Measurements from ENCODE around the gene PPP1R16B. TPM values are rescaled to one million over a fixed set of nuclear protein-coding genes. Genes with fewer than 3 reads are reported as not detected.

PPP1R16B gene
- total and polyA plus RNA-seq, 7 experiments from 2014 or later: 11.4 to 75.4 (median 21.5) TPM

DNA sequence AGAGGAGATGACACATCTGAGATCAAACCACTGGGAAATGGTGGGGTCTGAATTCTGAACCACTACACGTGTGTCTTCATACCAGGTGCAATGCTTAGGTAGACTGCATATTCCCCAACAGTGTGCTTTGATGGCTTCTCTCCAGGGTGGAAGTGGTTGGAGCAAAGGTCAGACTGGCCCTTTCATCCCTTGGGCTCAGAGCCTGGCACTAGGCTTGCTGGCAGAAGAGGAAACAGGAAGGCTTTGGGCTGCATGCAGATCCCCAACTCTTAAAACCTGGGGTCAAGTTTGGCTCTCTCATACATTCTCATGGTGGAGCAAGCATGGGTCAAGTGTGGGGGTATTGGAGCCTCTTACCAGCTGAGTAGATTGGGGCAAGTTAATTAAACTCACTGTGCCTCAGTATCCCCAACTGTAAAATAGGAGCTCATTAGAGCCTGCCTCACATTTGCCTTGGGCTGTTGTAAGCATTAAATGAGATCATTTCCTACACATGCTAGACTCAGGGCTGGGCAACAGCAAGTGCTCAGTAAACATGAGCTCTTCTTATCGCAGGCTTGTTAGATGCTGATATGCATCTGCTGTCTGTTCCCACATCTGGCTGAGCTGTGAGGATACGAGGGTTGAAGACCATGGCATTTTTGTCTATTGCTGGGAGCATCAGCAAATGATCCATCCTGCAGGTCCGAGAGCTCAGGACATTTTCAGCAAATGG, 69.1 kb downstream of the PPP1R16B start:
- peaks cover 46 to 70% of the 10 kb centered on the region in 2 donors for H3K4me1 ChIP-seq (ENCODE audit: control insufficient read depth in 2 of 2, insufficient read depth in 2 of 2, low read length in 2 of 2)
- ChIA-PET CTCF (interaction anchor here (0.6 to 2.4 kb wide), 5 partner anchors 12 to 75 kb away, joined by 3 to 10 read pairs (median 3); partner anchors contain the start of gene PPP1R16B), POLR2A (interaction anchor here (1.2 to 5.0 kb wide), 10 partner anchors 10 to 127 kb away, joined by 3 to 50 read pairs (median 4); partner anchors contain the start of genes ACTR5, DHX35 and PPP1R16B)
- Mint-ChIP-seq H3K27me3 (no peaks in the 10 kb centered on the region), H3K4me1 (peaks cover 66 to 92% (median 84%) of the 10 kb centered on the region in 7 donors), H3K36me3 (peaks cover 0 to 20% (median 0%) of the 10 kb centered on the region in 5 donors), H3K27ac (peak overlapping the region; percentile 84 to 94 (median 92)), H3K9me3 (no peaks in the 10 kb centered on the region), H3K4me3 (peak overlapping the region; percentile 75 to 94 (median 86))
- H3K27ac ChIP-seq (ENCODE audit: low read depth, low read length): peak overlapping the region; percentile 65
- no peaks in the 10 kb centered on the region for H3K27me3 ChIP-seq (ENCODE audit: control insufficient read depth in 2 of 2, insufficient read depth in 2 of 2, low read length in 2 of 2)
- intact Hi-C loops (cut with micrococcal nuclease): loop anchor here (1.0 to 5.0 kb wide), 7 partner anchors 18 to 126 kb away; partner anchors contain the start of genes ACTR5 (in 1 of the 2) and PPP1R16B (in 1 of the 2)
- peak in 4 of 9 donors; percentile 16 to 27 (median 22) for DNase-seq
- no peaks in the 10 kb centered on the region for H3K9me3 ChIP-seq (ENCODE audit: control insufficient read depth in 2 of 3, low read length in 3 of 3)
- peak overlapping the region; percentile 46 for H3K4me3 ChIP-seq (ENCODE audit: low read length)
- no peaks in the 10 kb centered on the region for H3K36me3 ChIP-seq (ENCODE audit: control insufficient read depth in 2 of 3, insufficient read depth in 3 of 3, low read length in 3 of 3)
- peak; percentile 39 for ATAC-seq

DNA sequence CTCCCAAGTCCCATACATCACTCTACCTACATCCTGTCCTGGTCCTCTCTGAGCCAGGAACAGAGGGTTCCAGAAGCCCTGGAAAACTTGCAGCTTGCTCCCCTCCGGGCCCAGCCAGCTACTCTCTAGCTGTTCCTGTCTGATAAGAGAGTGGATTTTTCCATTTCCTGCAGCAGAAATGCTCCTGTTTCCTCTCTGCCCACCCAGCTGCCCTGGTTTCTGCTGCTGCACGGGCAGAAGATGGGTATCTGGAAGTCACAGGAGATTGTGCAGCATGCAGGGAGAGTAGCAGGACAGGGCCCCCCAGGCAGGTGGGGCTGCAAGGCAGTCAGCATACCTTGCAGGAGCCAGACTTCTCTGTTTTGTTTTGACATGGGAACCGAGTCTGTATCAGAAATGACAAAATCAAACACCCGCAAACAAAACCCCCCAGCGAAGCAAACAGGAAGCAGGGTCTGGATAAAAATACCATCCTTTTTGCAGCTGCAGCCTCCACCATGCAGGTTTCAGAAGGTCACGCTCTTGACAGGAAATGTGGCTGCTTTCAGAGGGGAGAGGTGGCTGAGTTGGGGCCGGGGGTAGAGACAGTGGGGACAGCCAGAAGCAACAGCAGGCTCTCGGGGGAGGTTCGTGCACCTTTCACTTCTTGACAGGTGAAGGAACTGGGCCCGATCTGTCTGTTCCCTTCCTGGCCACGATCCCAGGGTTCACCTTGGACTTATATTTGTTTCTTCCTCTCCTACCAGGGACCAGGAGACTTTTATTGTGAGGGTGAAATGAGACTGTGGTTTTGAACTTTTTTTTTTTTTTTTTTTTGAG, 69.9 kb downstream of the PPP1R16B start:
- Mint-ChIP-seq H3K9me3 (no peaks in the 10 kb centered on the region), H3K4me1 (peaks cover 64 to 91% (median 79%) of the 10 kb centered on the region in 7 donors), H3K27ac (peak overlapping the region; percentile 84 to 94 (median 92)), H3K36me3 (peaks cover 0 to 23% (median 0%) of the 10 kb centered on the region in 5 donors), H3K4me3 (peak overlapping the region; percentile 75 to 94 (median 86)), H3K27me3 (no peaks in the 10 kb centered on the region)
- Histone ChIP-seq H3K27me3 (ENCODE audit: control insufficient read depth in 2 of 2, insufficient read depth in 2 of 2, low read length in 2 of 2) (no peaks in the 10 kb centered on the region), H3K4me3 (ENCODE audit: low read length) (peak overlapping the region; percentile 46), H3K36me3 (ENCODE audit: control insufficient read depth in 2 of 3, insufficient read depth in 3 of 3, low read length in 3 of 3) (no peaks in the 10 kb centered on the region), H3K4me1 (ENCODE audit: control insufficient read depth in 2 of 2, insufficient read depth in 2 of 2, low read length in 2 of 2) (peaks cover 46 to 66% of the 10 kb centered on the region in 2 donors), H3K9me3 (ENCODE audit: control insufficient read depth in 2 of 3, low read length in 3 of 3) (no peaks in the 10 kb centered on the region), H3K27ac (ENCODE audit: low read depth, low read length) (peak overlapping the region; percentile 65)
- ChIA-PET CTCF (interaction anchor here (0.6 to 2.4 kb wide), 6 partner anchors 13 to 76 kb away, joined by 3 to 10 read pairs (median 3); partner anchors contain the start of gene PPP1R16B), POLR2A (interaction anchor here (0.7 to 5.0 kb wide), 10 partner anchors 12 to 144 kb away, joined by 3 to 50 read pairs (median 4); partner anchors contain the start of genes ACTR5, DHX35 and PPP1R16B)
- ATAC-seq (peak; percentile 69), DNase-seq (peak in 8 of 9 donors; percentile 28 to 56 (median 52))
- intact Hi-C loops (cut with micrococcal nuclease): loop anchor here (1.0 to 5.0 kb wide), 6 partner anchors 18 to 127 kb away; partner anchors contain the start of genes ACTR5 (in 1 of the 2) and PPP1R16B (in 1 of the 2)

DNA sequence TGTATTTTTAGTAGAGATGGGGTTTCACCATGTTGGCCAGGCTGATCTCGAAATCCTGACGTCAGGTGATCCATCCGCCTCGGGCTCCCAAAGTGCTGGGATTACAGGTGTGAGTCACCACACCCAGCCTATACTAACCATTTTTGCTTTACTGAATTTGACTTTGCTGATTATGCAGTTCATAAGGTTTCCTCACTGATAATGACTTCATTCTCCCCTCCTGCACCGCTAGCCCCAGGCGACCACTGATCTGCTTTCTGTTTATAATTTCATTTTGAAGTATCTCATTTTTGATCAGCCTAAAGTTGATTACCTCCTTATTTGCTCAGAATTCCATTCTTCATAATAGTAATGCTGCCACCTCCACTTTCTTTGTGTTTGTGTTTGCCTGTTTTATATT, 72.0 kb downstream of the PPP1R16B start:
- Mint-ChIP-seq H3K9me3 (no peaks in the 10 kb centered on the region), H3K36me3 (peaks cover 0 to 25% (median 1%) of the 10 kb centered on the region in 5 donors), H3K4me3 (peak overlapping the region in 2 of 10 donors; percentile 8 to 45), H3K27ac (peak overlapping the region in 5 of 9 donors; percentile 22 to 92 (median 67)), H3K4me1 (peaks cover 55 to 93% (median 73%) of the 10 kb centered on the region in 7 donors), H3K27me3 (no peaks in the 10 kb centered on the region)
- intact Hi-C loops (cut with micrococcal nuclease): loop anchor here in 1 of 2 donors (5.0 kb wide), 1 partner anchor 35 kb away; no protein-coding TSS in a partner anchor
- no peaks in the 10 kb centered on the region for H3K27me3 ChIP-seq (ENCODE audit: control insufficient read depth in 2 of 2, insufficient read depth in 2 of 2, low read length in 2 of 2)
- ChIA-PET POLR2A (interaction anchor here (1.6 kb wide), 1 partner anchor 16 kb away, joined by 4 read pairs; no protein-coding TSS in a partner anchor), CTCF (no interaction called here)
- DNase-seq: no peak
- H3K4me3 ChIP-seq (ENCODE audit: low read length): no peak overlapping the region
- H3K27ac ChIP-seq (ENCODE audit: low read depth, low read length): no peak overlapping the region
- H3K4me1 ChIP-seq (ENCODE audit: control insufficient read depth in 2 of 2, insufficient read depth in 2 of 2, low read length in 2 of 2): peaks cover 39 to 46% of the 10 kb centered on the region in 2 donors
- no peak for ATAC-seq
- H3K9me3 ChIP-seq (ENCODE audit: control insufficient read depth in 2 of 3, low read length in 3 of 3): no peaks in the 10 kb centered on the region
- no peaks in the 10 kb centered on the region for H3K36me3 ChIP-seq (ENCODE audit: control insufficient read depth in 2 of 3, insufficient read depth in 3 of 3, low read length in 3 of 3)

DNA sequence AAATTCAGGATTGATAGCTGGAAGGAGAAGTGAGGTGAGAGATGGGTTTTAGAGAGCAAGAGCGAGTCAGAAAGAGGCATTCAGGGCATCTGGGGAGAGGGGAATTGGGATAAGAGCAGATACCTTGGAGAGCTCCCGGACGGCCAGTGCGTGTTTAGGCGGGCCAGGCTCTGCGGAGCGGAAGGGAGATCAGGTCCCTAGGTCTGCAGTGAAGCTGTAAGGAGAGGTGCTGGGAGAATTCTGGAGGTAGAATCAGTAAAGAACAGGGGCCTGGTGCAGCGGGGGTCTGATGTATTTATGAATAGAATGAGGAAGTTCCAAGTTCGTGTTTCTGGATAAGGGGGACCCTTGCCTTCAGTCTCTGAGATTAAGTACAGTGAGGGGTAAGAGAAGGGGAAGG, 73.4 kb downstream of the PPP1R16B start:
- H3K27ac Mint-ChIP-seq: peak overlapping the region in 8 of 9 donors; percentile 9 to 76 (median 52)
- H3K36me3 Mint-ChIP-seq: peaks cover 0 to 20% (median 5%) of the 10 kb centered on the region in 5 donors
- H3K9me3 Mint-ChIP-seq: no peaks in the 10 kb centered on the region

DNA sequence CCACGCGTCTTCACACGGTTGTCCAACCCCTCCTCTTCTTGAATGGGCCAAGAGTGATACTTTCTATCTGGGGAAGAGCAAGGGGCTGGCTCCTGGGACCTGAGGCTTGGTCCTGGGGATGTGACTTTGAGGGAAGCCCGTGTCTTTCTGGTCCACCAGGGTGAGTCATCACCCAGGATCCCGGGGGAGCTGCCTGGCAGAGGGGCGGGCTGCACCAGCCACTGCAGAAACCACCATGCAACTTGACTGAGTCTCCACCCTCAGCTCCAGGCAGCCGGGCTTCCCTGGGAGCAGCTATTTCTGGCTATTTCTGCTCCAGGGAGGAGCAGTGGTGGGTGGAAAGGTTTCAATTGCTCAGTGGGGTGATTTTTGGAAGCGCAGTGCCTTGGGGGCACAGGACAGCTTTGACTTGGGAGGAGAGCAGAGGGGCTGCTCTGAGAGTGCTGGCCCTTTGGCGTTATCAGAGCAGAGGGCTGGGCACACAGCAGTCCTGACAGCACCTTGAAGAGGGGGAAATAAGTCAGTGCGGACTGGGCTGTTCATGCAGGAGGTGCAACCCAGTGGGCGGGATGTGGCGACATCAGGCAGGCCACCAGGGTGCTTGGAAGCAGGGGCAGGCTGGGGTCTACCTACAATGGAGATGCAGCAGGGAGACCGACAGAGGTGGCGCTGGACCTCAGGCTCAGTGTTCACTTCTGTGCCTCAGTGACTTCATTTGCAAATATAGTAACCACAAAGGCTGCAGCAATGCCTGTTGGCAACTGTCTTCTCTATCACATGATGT, 75.6 kb downstream of the PPP1R16B start:
- Mint-ChIP-seq H3K36me3 (peaks cover 0 to 20% (median 5%) of the 10 kb centered on the region in 5 donors), H3K4me3 (no peak overlapping the region), H3K27ac (peak overlapping the region in 5 of 9 donors; percentile 16 to 78 (median 76)), H3K9me3 (no peaks in the 10 kb centered on the region), H3K27me3 (no peaks in the 10 kb centered on the region), H3K4me1 (peaks cover 36 to 72% (median 44%) of the 10 kb centered on the region in 7 donors)
- CTCF ChIA-PET: interaction anchor here (0.9 to 1.8 kb wide), 3 partner anchors 12 to 112 kb away, joined by 3 to 7 read pairs (median 3); no protein-coding TSS in a partner anchor
- no peak for DNase-seq
- ATAC-seq: no peak
- Histone ChIP-seq H3K4me1 (ENCODE audit: control insufficient read depth in 2 of 2, insufficient read depth in 2 of 2, low read length in 2 of 2) (peaks cover 8 to 26% of the 10 kb centered on the region in 2 donors), H3K9me3 (ENCODE audit: control insufficient read depth in 2 of 3, low read length in 3 of 3) (no peaks in the 10 kb centered on the region), H3K27ac (ENCODE audit: low read depth, low read length) (no peak overlapping the region), H3K4me3 (ENCODE audit: low read length) (no peak overlapping the region), H3K36me3 (ENCODE audit: control insufficient read depth in 2 of 3, insufficient read depth in 3 of 3, low read length in 3 of 3) (no peaks in the 10 kb centered on the region), H3K27me3 (ENCODE audit: control insufficient read depth in 2 of 2, insufficient read depth in 2 of 2, low read length in 2 of 2) (no peaks in the 10 kb centered on the region)
- POLR2A ChIA-PET: interaction anchor here (0.5 kb wide), 1 partner anchor 77 kb away, joined by 5 read pairs; no protein-coding TSS in a partner anchor
- intact Hi-C loops (cut with micrococcal nuclease): no loop called here

More for the DNA sequence above, 73.4 kb downstream of the PPP1R16B start:
- H3K36me3 ChIP-seq (ENCODE audit: control insufficient read depth in 2 of 3, insufficient read depth in 3 of 3, low read length in 3 of 3): no peaks in the 10 kb centered on the region
- intact Hi-C loops (cut with micrococcal nuclease): loop anchor here in 1 of 2 donors (5.0 kb wide), 1 partner anchor 37 kb away; no protein-coding TSS in a partner anchor
- no peak overlapping the region for H3K4me3 ChIP-seq (ENCODE audit: low read length)
- Mint-ChIP-seq H3K4me3 (no peak overlapping the region), H3K27me3 (no peaks in the 10 kb centered on the region), H3K4me1 (peaks cover 52 to 89% (median 67%) of the 10 kb centered on the region in 7 donors)
- no peaks in the 10 kb centered on the region for H3K27me3 ChIP-seq (ENCODE audit: control insufficient read depth in 2 of 2, insufficient read depth in 2 of 2, low read length in 2 of 2)
- H3K4me1 ChIP-seq (ENCODE audit: control insufficient read depth in 2 of 2, insufficient read depth in 2 of 2, low read length in 2 of 2): peaks cover 31 to 43% of the 10 kb centered on the region in 2 donors
- no peaks in the 10 kb centered on the region for H3K9me3 ChIP-seq (ENCODE audit: control insufficient read depth in 2 of 3, low read length in 3 of 3)
- DNase-seq (no peak), ATAC-seq (no peak)
- ChIA-PET POLR2A (interaction anchor here (0.5 to 2.9 kb wide), 5 partner anchors 14 to 127 kb away, joined by 3 to 10 read pairs (median 4); partner anchors contain the start of gene PPP1R16B), CTCF (interaction anchor here (0.7 to 2.4 kb wide), 3 partner anchors 9 to 202 kb away, joined by 4 to 8 read pairs (median 4); no protein-coding TSS in a partner anchor)
- H3K27ac ChIP-seq (ENCODE audit: low read depth, low read length): no peak overlapping the region
